GM21367 (cell line): Measurements from ENCODE around the gene KAT5.
"Not testable (repeated sequence)": the region's sequence is repeated elsewhere in the genome, so short reads cannot be mapped to it uniquely, and the experiment has no call there.

ENCODE experiments used
- ATAC-seq: cut with Tn5 transposase; IDR thresholded peaks from one replicate; pipeline ENCODE4 v1.9.1; 2021; ENCODE audit not compliant: unreplicated experiment

The KAT5 gene

DNA sequence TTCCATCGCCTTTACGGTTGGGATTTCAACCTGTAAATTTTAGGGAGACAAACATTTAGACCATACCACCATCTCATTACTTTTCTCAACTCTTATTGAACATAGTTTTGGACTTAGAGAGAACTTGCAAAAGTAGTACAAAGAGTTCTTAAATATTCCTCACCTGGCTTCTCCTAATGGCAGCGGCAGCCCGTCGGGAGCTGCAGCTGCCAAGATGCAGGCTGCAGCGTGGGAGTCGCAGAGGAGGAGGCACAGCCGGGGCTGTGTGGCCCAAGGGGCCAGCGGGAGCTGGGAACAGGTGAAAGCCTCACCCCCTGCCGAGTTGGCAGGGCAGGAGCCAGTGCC, 31.6 kb downstream of the KAT5 start:
- no peak for ATAC-seq

DNA sequence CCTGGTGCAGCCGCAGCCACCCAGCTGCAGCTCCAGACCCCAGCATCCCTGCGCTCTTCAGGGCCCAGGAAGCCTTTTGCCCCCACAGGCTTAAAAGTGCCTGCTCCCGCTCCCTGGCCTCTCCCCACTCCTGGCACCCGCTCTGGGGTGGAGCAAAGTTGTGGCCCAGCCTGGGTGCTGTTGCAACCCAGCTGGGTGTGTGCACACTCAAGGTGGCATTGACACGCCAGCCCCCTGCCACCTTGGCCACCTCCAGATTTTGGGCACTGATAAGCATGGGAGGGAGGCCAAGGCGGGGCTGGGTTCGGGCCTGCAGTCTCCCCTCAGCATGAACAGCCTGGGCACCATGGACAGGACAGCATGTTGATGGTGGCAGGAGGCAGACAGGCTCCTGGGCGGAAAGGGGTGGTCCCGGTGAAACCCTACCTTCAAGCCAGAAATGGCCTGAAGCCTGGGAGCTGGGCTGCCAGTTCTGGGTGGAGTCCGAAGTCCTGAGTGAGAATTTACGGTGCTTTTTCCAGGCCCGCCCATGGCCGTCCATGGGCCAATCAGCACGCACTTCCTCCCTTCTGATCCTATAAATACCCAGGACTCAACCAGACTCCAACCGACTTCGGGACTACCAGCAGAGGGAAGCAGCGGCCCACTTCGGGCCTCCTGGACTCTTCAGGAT, 32.1 kb downstream of the KAT5 start:
- no peak for ATAC-seq

DNA sequence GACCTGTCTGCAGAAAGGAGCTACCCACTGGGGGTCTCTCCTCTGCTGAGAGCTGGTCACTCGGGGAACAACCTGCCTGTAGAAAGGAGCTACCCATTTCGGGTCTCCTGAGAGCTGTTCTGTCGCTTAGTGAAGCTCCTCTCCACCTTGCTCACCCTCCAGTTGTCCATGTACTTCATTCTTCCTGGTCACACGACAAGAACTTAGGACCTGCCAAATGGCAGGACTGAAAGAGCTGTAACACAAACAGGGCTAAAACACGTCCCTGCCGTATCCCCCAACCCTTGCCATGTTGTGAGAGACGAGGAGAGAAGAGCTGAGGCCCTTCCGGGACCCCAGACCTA, 32.6 kb downstream of the KAT5 start:
- ATAC-seq = no peak

GRCh38 chr11:65745049-65745448, 33.0 kb downstream of the KAT5 start:
- ATAC-seq = no peak

DNA sequence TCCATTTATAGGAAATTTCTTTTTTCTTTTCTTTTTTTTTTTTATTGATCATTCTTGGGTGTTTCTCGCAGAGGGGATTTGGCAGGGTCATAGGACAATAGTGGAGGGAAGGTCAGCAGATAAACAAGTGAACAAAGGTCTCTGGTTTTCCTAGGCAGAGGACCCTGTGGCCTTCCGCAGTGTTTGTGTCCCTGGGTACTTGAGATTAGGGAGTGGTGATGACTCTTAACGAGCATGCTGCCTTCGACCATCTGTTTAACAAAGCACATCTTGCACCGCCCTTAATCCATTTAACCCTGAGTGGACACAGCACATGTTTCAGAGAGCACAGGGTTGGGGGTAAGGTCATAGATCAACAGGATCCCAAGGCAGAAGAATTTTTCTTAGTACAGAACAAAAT, 50.1 kb downstream of the KAT5 start:
- ATAC-seq = not testable (repeated sequence)

DNA sequence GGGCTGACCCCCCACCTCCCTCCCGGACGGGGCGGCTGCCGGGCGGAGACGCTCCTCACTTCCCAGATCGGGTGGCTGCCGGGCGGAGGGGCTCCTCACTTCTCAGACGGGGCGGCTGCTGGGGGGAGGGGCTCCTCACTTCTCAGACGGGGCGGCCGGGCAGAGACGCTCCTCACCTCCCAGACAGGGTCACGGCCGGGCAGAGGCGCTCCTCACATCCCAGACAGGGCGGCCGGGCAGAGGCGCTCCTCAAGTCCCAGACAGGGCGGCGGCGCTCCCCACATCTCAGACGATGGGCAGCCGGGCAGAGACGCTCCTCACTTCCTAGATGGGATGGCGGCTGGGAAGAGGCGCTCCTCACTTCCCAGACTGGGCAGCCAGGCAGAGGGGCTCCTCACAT, 50.8 kb downstream of the KAT5 start:
- not testable (repeated sequence) for ATAC-seq

DNA sequence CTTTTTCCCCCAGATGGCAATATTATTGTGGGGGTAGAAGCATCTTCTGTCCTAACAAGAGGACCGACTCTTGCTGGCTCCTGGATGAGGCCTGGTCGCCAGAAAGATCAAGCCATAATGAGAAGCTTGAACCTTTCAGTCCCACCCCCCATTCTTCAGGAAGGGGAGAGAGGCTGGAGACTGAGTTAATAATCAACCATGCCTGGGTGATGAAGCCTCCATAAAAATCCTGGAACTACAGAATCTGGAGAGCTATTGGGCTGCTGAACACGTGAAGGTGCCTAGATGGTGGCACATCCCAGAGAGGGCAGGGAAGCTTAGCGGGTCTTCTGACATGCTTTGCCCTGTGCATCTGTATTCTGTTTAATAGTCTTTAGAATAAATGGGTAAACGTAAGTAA, 52.4 kb downstream of the KAT5 start:
- ATAC-seq = no peak

DNA sequence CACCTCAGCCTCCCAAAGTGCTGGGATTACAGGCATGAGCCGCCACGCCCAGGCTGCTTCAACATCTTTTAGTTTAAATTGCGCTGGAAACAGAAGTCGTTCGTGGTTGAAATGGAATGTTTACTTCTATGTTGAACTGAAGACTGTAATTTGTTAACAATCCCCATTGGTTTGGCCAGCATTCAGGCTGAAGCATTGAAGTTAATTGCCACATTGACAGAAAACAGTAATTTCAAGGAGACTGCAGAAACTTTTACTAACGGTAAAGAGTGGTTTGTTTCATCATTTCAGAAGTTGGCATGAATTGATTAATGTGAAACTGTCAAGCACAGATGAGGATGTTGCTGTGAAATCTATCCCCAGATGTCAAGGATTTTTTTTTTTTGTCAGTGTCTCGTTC, 54.5 kb downstream of the KAT5 start:
- no peak for ATAC-seq

GRCh38 chr11:65767406-65767805, 55.4 kb downstream of the KAT5 start:
- no peak for ATAC-seq

DNA sequence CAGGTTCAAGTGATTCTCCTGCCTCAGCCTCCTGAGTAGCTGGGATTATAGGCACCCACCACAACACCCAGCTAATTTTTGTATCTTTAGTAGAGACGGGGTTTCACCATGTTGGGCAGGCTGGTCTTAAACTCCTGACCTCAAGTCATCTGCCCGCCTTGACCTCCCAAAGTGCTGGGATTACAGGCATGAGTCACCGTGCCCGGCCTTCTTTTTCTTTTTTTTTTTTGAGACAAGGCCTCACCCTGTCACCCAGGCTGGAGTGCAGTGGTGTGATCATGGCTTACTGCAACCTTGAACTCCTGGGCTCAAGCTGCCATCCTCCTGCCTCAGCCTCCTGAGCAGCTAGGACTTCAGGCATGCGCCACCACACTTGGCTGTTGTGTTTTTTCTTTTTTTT, 55.8 kb downstream of the KAT5 start:
- ATAC-seq = not testable (repeated sequence)
